ENCODE measurements around the gene EPB41L3. TPM values are rescaled to one million over a fixed set of nuclear protein-coding genes. Genes with fewer than 3 reads are reported as not detected.

The EPB41L3 gene
- total RNA-seq, 1 experiment from 2014 or later: 0.36 TPM

DNA sequence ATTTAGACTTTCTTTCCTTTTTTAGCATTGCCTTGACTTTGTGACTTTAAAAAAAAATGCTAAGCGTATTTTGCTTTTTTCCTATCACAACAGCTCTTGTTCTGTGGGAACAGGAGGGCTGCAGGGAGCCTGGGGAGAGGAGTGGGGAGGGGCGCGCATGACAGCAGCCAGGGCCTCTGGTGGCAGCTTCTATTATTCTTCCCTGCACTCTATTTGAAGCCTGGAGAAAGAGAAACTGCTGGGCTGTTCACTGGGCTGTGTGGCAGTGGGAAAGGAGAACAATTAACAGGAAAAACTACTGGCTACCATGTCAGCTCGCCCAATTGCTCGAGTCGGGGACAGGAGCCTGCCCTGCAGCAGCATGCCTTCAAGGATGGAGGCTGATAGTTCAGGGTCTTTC lies 129.3 kb downstream of the EPB41L3 start:
- POLR2A ChIA-PET: no interaction called here
- Histone ChIP-seq H3K4me1 (ENCODE audit: control insufficient read depth, insufficient read depth, low read length) (no peaks in the 10 kb centered on the region), H3K9me3 (ENCODE audit: control insufficient read depth, insufficient read depth, low read depth, low read length) (no peaks in the 10 kb centered on the region), H3K36me3 (ENCODE audit: control insufficient read depth, insufficient read depth, low read length) (no peaks in the 10 kb centered on the region), H3K4me3 (ENCODE audit: low read depth in 2 of 2, low read length in 2 of 2) (no peak overlapping the region), H3K27me3 (ENCODE audit: control insufficient read depth, insufficient read depth, low read length) (no peaks in the 10 kb centered on the region), H3K27ac (ENCODE audit: low read length) (no peak overlapping the region)
- TF ChIP-seq TCF7L2 (IDR thresholded peaks at IDR 0.05; ENCODE audit: low read depth, low read length): no peak
- no peak for TF ChIP-seq POLR2AphosphoS5 (IDR thresholded peaks at IDR 0.05; ENCODE audit: low read depth, low read length)
- no peak for TF ChIP-seq SIN3A (IDR thresholded peaks at IDR 0.05; ENCODE audit: borderline replicate concordance, insufficient read depth, low read depth, low read length)
- TF ChIP-seq, protein P1, sequence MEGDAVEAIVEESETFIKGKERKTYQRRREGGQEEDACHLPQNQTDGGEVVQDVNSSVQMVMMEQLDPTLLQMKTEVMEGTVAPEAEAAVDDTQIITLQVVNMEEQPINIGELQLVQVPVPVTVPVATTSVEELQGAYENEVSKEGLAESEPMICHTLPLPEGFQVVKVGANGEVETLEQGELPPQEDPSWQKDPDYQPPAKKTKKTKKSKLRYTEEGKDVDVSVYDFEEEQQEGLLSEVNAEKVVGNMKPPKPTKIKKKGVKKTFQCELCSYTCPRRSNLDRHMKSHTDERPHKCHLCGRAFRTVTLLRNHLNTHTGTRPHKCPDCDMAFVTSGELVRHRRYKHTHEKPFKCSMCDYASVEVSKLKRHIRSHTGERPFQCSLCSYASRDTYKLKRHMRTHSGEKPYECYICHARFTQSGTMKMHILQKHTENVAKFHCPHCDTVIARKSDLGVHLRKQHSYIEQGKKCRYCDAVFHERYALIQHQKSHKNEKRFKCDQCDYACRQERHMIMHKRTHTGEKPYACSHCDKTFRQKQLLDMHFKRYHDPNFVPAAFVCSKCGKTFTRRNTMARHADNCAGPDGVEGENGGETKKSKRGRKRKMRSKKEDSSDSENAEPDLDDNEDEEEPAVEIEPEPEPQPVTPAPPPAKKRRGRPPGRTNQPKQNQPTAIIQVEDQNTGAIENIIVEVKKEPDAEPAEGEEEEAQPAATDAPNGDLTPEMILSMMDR (IDR thresholded peaks at IDR 0.05): no peak
- intact Hi-C loops (cut with micrococcal nuclease; ENCODE audit: unreplicated experiment): no loop called here
- no TSS peak for BruUV-seq (replicated peaks)
- ATAC-seq: no peak
- in situ Hi-C loops (cut with HindIII; ENCODE audit: low pct_unique_long_range_greater_than_20kb, low sequenced_read_pairs): no loop called here
- DNase-seq (ENCODE audit: low read depth, low spot score): no peak
- CTCF ChIA-PET: no interaction called here

DNA sequence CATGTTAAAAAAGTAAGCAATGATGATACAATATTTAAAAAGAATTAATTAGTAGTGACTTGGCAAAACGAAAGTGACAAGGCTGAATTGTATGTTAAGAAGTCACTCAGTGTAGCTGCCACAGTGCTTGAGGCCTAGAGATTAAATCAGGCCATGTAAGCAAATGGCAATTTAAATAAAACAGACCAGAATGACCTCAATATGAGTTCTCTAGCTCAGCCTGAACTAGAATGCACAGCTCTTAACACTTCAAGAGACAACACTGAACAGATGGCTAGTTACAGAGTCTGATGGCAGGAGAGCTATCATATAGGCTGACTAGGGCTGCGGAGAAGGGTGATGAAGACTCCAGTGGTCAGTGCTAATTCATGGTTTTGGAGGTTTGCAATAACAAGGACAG lies 130.3 kb downstream of the EPB41L3 start:
- intact Hi-C loops (cut with micrococcal nuclease; ENCODE audit: unreplicated experiment) (no loop called here), in situ Hi-C loops (cut with HindIII; ENCODE audit: low pct_unique_long_range_greater_than_20kb, low sequenced_read_pairs) (no loop called here)
- ChIA-PET POLR2A (no interaction called here), CTCF (interaction anchor here (0.6 kb wide), 1 partner anchor 38 kb away, joined by 5 read pairs; no protein-coding TSS in a partner anchor)
- no peaks in the 10 kb centered on the region for H3K4me1 ChIP-seq (ENCODE audit: control insufficient read depth, insufficient read depth, low read length)
- H3K27me3 ChIP-seq (ENCODE audit: control insufficient read depth, insufficient read depth, low read length): no peaks in the 10 kb centered on the region
- TF ChIP-seq, protein P2, sequence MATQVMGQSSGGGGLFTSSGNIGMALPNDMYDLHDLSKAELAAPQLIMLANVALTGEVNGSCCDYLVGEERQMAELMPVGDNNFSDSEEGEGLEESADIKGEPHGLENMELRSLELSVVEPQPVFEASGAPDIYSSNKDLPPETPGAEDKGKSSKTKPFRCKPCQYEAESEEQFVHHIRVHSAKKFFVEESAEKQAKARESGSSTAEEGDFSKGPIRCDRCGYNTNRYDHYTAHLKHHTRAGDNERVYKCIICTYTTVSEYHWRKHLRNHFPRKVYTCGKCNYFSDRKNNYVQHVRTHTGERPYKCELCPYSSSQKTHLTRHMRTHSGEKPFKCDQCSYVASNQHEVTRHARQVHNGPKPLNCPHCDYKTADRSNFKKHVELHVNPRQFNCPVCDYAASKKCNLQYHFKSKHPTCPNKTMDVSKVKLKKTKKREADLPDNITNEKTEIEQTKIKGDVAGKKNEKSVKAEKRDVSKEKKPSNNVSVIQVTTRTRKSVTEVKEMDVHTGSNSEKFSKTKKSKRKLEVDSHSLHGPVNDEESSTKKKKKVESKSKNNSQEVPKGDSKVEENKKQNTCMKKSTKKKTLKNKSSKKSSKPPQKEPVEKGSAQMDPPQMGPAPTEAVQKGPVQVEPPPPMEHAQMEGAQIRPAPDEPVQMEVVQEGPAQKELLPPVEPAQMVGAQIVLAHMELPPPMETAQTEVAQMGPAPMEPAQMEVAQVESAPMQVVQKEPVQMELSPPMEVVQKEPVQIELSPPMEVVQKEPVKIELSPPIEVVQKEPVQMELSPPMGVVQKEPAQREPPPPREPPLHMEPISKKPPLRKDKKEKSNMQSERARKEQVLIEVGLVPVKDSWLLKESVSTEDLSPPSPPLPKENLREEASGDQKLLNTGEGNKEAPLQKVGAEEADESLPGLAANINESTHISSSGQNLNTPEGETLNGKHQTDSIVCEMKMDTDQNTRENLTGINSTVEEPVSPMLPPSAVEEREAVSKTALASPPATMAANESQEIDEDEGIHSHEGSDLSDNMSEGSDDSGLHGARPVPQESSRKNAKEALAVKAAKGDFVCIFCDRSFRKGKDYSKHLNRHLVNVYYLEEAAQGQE (IDR thresholded peaks at IDR 0.05; ENCODE audit: insufficient read depth in 1 of 2, low read depth in 2 of 2, low read length in 1 of 2): no peak
- TF ChIP-seq POLR2AphosphoS5 (IDR thresholded peaks at IDR 0.05; ENCODE audit: low read depth, low read length) (no peak), SIN3A (IDR thresholded peaks at IDR 0.05; ENCODE audit: borderline replicate concordance, insufficient read depth, low read depth, low read length) (no peak), TCF7L2 (IDR thresholded peaks at IDR 0.05; ENCODE audit: low read depth, low read length) (no peak)
- TF ChIP-seq, protein P1 (IDR thresholded peaks at IDR 0.05): no peak
- no peaks in the 10 kb centered on the region for H3K36me3 ChIP-seq (ENCODE audit: control insufficient read depth, insufficient read depth, low read length)
- ATAC-seq: no peak
- no TSS peak for BruUV-seq (replicated peaks)
- no peak for DNase-seq (ENCODE audit: low read depth, low spot score)
- H3K27ac ChIP-seq (ENCODE audit: low read length): no peak overlapping the region
- no peaks in the 10 kb centered on the region for H3K9me3 ChIP-seq (ENCODE audit: control insufficient read depth, insufficient read depth, low read depth, low read length)
- no peak overlapping the region for H3K4me3 ChIP-seq (ENCODE audit: low read depth in 2 of 2, low read length in 2 of 2)
